Lung (tissue), 12 donors: ENCODE measurements around the gene TBC1D3B. TPM values are rescaled to one million over a fixed set of nuclear protein-coding genes. Genes with fewer than 3 reads are reported as not detected.
"Not testable (repeated sequence)": the region's sequence is repeated elsewhere in the genome, so short reads cannot be mapped to it uniquely, and the experiment has no call there.

Experiments
- ATAC-seq: fragments of 200-7000 bp; cut with Tn5 transposase; one replicate; pipeline ENCODE4 v1.9.1; 2020; ENCODE audit warnings: moderate number of reproducible peaks; ENCODE audit not compliant: insufficient read depth, low FRiP score
- DNase-seq, 3 donors: peaks; one replicate each; pipeline ENCODE4 v3.0.0-alpha.2; 2013 to 2017
- H3K27ac ChIP-seq, 2 donors: one replicate each; pipeline ENCODE4 v1.5.1; 2013; ENCODE audit warnings: mild to moderate bottlenecking in 2 of 2, moderate library complexity in 2 of 2, control low read depth in 1 of 2, inconsistent platforms in 1 of 2, low read depth in 1 of 2, low read length in 1 of 2
- H3K27me3 ChIP-seq, 3 donors: one replicate each; pipeline ENCODE4 v1.5.1; 2013; ENCODE audit warnings: low read length in 2 of 3; ENCODE audit not compliant: control insufficient read depth in 3 of 3, insufficient read depth in 3 of 3
- H3K36me3 ChIP-seq, 4 donors: one replicate each; pipeline ENCODE4 v1.5.1; 2013; ENCODE audit warnings: low read length in 4 of 4, mild to moderate bottlenecking in 1 of 4, moderate library complexity in 1 of 4; ENCODE audit not compliant: control insufficient read depth in 4 of 4, insufficient read depth in 4 of 4
- H3K4me1 ChIP-seq, 5 donors: one replicate each; pipeline ENCODE4 v1.5.1; 2013; ENCODE audit warnings: low read length in 5 of 5, mild to moderate bottlenecking in 2 of 5, moderate library complexity in 1 of 5; ENCODE audit not compliant: control insufficient read depth in 5 of 5, insufficient read depth in 5 of 5
- H3K4me3 ChIP-seq: one replicate; pipeline ENCODE4 v1.5.1; 2013; ENCODE audit warnings: mild to moderate bottlenecking, control low read depth, moderate library complexity
- H3K9ac ChIP-seq, 2 donors: one replicate each; pipeline ENCODE4 v1.5.1; 2013; ENCODE audit warnings: low read length in 2 of 2, control low read depth in 1 of 2; ENCODE audit not compliant: insufficient read depth in 1 of 2
- H3K9me3 ChIP-seq, 4 donors: one replicate each; pipeline ENCODE4 v1.5.1; 2013; ENCODE audit warnings: low read length in 3 of 4, mild to moderate bottlenecking in 1 of 4, moderate library complexity in 1 of 4; ENCODE audit not compliant: control insufficient read depth in 4 of 4, insufficient read depth in 3 of 4
- CTCF ChIP-seq: IDR thresholded peaks from 2 replicates; pipeline ENCODE4 v1.5.1; 2012; ENCODE audit warnings: mild to moderate bottlenecking; ENCODE audit errors: control extremely low read depth, extremely low read depth
- WGBS, 2 donors: extraction: QIAGEN DNeasy Blood & Tissue Kit; methylation state at CpG; one replicate each; pipeline ENCODE4 v1.1.7; 2013; 5-methylcytosine and 5-hydroxymethylcytosine counted together
- polyA plus RNA-seq, 2 donors: library from polyadenylated mRNA; stranded (reverse); fragments of 200-250 nt; gene quantifications; one replicate each; pipeline ENCODE4 v1.2.1, GENCODE V29; 2013
- total RNA-seq, 2 donors: library from RNA; depleted of rRNA in 1 of 2; stranded (reverse); fragments of >200 nt in 1 of 2; gene quantifications; one replicate each; pipeline ENCODE4 v1.2.1, GENCODE V29; 2014 to 2021
- donor health status: control.
- donor health status: control.
- donor health status: Bipolar disorder and iron deficiency.
- donor health status: healthy.
- donor health status: DM: yes; HTN: yes; CAD: no.

Gene TBC1D3B
- total and polyA plus RNA-seq, 4 donors: 1.6 to 7.5 (median 3.0) TPM

DNA sequence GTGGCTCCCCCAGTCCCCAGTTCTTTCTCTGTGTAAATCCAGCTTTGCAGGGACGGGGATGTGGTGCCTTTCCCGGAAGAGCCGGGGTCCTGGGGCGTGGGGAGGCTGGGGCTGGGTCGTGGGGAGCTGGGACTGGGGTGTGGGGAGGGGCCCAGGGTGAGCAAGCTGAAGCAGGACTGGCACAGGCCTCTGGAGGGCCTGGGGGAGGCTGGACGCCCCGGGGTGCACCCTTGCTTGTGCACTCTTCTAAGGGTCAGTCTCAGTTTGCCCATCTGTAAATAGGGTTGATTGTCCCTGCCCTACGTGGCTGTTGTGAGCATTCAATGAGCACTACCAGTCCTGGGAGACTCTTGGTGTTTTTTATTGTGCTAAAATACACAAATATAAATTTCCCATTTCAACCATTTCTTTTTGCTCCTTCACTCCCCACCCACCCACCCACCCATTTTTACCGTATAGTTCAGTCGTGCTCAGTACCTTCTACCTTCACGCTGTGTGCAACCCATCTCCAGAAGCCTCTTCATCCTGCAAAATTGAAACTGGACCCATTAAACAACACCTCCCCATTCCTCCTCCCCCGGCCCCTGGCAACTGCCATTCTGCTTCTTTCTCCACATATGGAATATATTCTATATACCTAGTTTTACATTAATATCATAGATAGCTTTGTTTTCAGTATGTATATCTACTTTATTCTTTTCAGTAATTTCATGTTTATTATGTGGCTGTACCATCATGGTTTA lies 7.8 kb upstream of the TBC1D3B start:
- Histone ChIP-seq H3K9ac (peak overlapping the region in 1 of 2 donors; percentile 24), H3K4me3 (no peak overlapping the region), H3K27ac (no peak overlapping the region), H3K4me1 (peaks cover 0 to 13% (median 3%) of the 10 kb centered on the region in 5 donors), H3K36me3 (no peaks in the 10 kb centered on the region), H3K9me3 (no peaks in the 10 kb centered on the region), H3K27me3 (peaks cover 0 to 41% (median 7%) of the 10 kb centered on the region in 3 donors)
- WGBS, 2 donors: 74 to 89% methylated on average over 12 of the region's 12 CpGs
- ATAC-seq (no peak), DNase-seq (no peak)
- no peak for TF ChIP-seq CTCF

GRCh38 chr17:36183001-36183971 lies 6.8 kb upstream of the TBC1D3B start:
- peaks cover 0 to 41% (median 7%) of the 10 kb centered on the region in 3 donors for H3K27me3 ChIP-seq
- H3K9ac ChIP-seq: peak overlapping the region; percentile 24 to 55
- no peaks in the 10 kb centered on the region for H3K9me3 ChIP-seq
- peak overlapping the region in 1 of 2 donors; percentile 47 for H3K27ac ChIP-seq
- DNase-seq: peak; percentile 62 to 92 (median 84)
- peak overlapping the region; percentile 38 for H3K4me3 ChIP-seq
- no peaks in the 10 kb centered on the region for H3K36me3 ChIP-seq
- no peak for TF ChIP-seq CTCF
- WGBS, 2 donors: 4 to 6% methylated on average over 76 of the region's 76 CpGs
- peaks cover 0 to 13% (median 3%) of the 10 kb centered on the region in 5 donors for H3K4me1 ChIP-seq
- peak; percentile 63 for ATAC-seq

DNA sequence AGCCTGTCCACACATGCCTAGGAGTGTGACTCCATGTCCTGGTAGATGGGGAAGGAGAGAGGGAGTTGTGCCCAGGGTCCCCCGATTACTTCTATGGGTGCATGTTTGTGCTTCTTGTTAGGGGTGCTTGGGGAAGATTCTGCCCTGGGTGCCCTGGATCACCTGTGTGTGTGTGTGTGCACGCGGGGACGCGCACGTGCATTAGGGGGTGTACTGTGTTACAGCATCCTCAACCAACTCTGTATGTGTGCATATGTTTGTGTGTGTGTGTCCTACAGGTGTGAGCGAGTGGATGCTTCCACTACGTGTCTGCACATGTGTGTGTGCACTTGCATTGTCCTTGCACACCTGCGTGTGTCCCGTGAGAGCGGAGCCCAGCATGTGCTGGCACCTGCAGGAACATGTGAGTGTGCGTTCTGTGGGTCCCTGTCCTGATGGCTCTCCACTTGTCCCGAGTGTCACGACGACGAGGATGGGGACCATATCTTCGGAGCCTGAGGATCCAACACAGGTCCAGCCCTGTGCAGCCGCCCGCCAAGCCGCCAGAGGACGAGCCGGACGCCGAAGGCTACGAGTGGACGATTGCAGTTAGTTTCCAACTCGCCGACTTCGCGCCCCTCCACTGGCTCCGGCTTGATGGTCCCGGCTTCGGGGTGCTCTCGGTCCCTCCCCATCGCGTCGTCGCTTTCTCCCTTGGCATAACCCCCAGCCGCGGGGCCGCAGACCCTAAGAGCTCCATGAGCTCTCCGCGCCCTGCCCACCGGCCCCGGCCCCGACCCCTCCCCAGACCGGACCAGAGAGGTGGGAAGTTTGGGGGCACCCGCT lies 6.0 kb upstream of the TBC1D3B start:
- 31 to 42% methylated on average over 48 of the region's 48 CpGs for WGBS, 2 donors
- no peak overlapping the region for H3K27ac ChIP-seq
- no peak for TF ChIP-seq CTCF
- DNase-seq: peak in 1 of 3 donors; percentile 53
- H3K36me3 ChIP-seq: no peaks in the 10 kb centered on the region
- H3K27me3 ChIP-seq: peaks cover 0 to 40% (median 7%) of the 10 kb centered on the region in 3 donors
- peaks cover 0 to 13% (median 3%) of the 10 kb centered on the region in 5 donors for H3K4me1 ChIP-seq
- H3K9ac ChIP-seq: peak overlapping the region; percentile 26 to 55
- H3K4me3 ChIP-seq: peak overlapping the region; percentile 1
- no peaks in the 10 kb centered on the region for H3K9me3 ChIP-seq
- ATAC-seq: peak; percentile 54

DNA sequence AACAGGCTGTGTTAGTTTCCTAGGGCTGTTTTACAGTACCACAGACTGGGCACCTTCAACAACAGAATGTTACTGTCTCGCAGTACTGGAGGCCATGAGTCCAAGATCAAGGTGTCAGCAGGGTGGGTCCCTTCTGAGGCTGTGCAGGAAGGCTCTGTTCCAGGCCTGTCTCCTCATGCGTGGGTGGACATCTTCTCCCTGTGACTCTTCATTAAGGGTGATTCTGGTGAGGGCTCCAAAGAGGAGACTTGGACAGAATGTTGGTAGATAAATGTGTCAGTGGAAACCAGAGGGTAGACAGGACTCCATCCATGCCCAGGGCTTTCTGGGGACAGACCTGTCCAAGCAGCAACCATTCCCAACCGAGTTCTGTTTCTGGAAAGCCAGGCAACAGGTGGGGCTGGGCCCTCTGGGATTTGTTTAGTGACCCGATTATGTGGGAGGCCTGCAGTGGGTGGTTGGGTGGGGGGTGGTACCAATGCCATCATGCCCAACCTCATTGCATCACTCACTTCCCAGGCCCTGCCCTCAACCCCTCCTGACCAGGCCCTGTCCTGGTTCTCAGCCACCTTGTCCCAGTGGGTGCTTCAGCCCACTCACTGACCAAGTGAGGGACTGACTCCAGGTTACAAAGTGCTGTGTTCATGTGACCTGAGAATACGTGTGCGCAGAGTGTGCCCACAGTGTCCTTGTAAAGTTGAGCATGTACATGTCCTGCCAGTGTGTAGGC lies 5.2 kb upstream of the TBC1D3B start:
- whole genome bisulfite sequencing, 2 donors: 89 to 91% methylated on average over 6 of the region's 6 CpGs
- not testable (repeated sequence) for DNase-seq

DNA sequence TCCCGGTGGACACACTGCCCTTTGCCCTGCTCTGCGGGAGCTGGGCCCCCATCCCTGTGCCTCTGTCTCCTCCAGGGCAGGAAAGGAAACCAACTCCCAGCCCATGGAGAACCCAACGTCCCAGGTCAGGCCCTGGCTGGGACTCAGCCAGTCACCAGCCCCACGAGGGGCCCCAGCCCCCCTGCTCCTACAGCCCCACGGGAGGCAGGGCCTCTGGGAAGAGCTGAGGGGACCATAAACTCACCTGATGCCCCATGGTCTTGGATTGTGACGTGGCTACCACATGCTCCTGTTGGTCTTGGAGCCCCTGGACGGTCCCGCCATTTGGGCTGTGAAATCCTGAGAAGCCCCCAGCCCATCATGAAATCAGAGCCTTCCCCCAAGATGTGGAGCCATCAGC lies 7.6 kb downstream of the TBC1D3B start:
- DNase-seq, H3K36me3 ChIP-seq, H3K27ac ChIP-seq, H3K9me3 ChIP-seq, H3K9ac ChIP-seq, H3K27me3 ChIP-seq, H3K4me1 ChIP-seq, ATAC-seq, H3K4me3 ChIP-seq: not testable (repeated sequence)
- 60 to 72% methylated on average over 5 to 6 of the region's 8 CpGs for WGBS, 2 donors

More for the DNA sequence above, 5.2 kb upstream of the TBC1D3B start:
- H3K9me3 ChIP-seq, H3K36me3 ChIP-seq, H3K9ac ChIP-seq, ATAC-seq, H3K27ac ChIP-seq, H3K4me3 ChIP-seq: not testable (repeated sequence)
- peaks cover 0 to 34% (median 7%) of the 10 kb centered on the region in 3 donors for H3K27me3 ChIP-seq
- H3K4me1 ChIP-seq: peaks cover 0 to 13% (median 3%) of the 10 kb centered on the region in 5 donors
